GM19324 (cell line): ENCODE measurements around the gene KCNC2.

ENCODE experiments used
- ATAC-seq: cut with Tn5 transposase; IDR thresholded peaks from one replicate; pipeline ENCODE4 v1.9.1; 2021; ENCODE audit warnings: mild to moderate bottlenecking, moderate library complexity; ENCODE audit not compliant: unreplicated experiment, low FRiP score

The KCNC2 gene

DNA sequence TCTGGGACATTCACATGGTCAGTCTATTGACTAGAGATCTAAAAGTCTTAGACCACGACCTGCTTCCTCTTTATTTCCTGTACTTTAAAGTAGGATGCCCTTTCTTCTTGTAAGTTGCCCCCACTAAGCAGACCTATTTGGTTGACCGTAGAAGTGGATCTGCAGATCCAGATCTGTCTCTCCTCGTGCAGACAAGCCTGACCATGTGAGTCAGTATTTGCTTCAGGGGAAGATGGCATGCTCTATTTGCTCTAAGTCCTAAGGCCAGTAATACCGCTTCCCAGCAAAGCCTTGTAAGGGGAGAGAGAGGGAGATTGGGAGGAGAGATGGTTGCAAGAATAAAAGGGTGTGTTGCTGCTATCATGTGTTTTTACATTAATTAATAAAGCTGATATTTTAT lies 46.8 kb downstream of the KCNC2 start:
- ATAC-seq: no peak

DNA sequence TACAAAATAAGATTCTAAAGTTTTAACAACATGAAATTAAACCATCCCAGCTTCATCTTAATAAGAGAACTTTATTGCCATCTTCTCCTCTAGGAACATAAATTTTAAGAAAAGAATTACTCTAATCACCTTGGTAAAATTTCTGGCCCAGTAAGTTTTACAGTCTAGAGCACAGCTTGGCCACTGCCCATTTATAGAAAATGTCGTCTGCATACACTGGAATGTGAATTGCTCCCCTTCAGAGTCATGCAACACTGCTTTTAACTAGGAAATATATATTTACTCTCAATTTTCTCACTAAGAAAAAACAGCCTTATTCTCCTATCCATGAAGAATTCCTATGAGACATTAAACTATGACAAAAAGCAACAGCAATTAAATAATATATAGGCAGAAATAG lies 48.2 kb downstream of the KCNC2 start:
- ATAC-seq: no peak

DNA sequence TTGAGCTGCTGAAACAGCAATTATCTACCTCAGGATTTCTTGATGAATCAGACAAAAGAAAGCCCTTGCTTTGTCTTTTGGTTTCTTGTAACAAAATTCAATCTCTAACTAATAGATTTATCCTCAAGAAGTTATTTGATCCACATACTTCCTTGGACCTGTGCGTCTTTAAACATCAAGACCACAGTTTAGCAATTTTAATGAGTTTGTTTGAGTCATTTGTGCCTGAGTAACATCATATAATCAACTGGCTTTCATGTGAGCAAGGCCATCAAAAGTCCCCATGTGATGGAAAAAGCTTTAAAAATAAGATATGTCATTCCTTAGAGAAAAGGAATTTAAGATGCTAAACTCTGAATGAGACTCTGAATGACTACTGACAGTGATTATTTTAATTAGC lies 52.3 kb downstream of the KCNC2 start:
- ATAC-seq: no peak

DNA sequence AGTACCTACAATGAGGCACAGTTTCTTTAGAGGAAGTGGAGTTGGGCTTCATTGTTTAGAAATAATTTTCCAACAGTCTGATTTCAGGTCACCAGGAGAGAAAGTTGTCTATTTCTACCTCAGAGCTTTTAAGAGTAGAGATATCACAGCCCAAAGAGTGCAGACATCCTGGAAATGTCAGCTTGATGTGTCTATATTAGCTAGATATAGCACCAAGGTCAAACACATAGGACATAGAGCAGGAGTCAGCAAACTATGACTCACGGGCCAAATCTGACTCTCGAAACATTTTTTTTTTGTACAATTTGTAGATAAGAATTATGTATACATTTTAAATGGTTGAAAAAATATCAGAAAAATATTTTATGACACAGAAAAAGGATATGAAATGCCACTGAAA lies 53.7 kb downstream of the KCNC2 start:
- ATAC-seq: no peak

DNA sequence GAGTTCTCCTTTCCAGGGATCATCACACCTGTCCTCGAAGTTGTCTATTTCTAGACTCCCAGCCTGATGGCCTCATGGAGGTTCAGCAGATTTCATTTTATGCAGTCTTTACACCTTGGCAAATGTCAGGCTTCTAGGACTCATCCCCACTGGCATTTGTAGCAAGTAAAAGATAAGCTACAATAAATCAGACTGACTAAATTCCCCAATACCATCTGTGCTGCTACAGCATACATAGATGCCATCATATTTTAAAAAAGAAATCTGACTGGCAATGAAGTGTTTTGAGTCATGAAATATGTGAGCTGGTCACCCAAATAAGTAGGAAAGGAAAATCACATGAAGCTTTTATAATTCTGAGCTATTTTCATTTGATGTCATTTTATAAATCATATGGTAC lies 55.3 kb downstream of the KCNC2 start:
- ATAC-seq: no peak

DNA sequence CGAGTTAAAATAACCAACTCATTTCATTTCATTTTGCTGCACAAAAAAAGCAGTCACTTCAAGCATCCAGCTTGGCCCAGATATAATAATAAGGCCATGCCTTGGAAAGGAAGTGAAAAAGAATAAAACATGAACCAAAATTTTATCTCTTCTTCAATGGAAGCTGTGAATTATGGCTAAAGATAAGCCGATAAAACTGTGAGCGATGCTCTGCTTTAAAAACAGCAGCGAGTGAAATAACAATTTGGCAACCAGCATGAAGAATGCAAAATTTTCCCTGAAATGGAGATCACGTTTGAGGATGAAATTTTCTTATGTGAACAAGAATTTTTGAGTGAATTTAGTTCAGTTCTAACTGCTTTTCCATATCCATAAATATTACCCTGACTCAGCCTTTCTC lies 70.4 kb downstream of the KCNC2 start:
- ATAC-seq: no peak

GRCh38 chr12:75137896-75138295 lies 71.7 kb downstream of the KCNC2 start:
- no peak for ATAC-seq

DNA sequence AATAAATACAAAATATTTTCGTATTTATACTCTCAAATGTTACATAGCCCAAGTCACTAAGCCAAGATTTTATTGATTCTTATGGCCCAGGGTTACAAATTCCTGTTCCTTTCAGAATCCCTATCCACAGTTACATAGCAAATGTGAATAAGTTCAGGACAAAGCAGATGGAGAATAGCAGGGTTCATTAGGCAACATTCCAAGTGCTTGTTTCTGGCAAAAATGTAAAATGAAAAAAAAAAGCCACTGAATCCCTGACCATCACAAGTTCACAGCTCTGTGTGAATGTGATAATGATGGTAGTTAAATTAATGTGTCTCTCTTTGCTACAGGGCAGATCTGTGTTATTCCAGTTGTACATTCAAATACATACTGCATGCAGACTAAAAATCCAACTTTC lies 74.6 kb downstream of the KCNC2 start:
- no peak for ATAC-seq

GRCh38 chr12:75130811-75131210 lies 78.8 kb downstream of the KCNC2 start:
- no peak for ATAC-seq

DNA sequence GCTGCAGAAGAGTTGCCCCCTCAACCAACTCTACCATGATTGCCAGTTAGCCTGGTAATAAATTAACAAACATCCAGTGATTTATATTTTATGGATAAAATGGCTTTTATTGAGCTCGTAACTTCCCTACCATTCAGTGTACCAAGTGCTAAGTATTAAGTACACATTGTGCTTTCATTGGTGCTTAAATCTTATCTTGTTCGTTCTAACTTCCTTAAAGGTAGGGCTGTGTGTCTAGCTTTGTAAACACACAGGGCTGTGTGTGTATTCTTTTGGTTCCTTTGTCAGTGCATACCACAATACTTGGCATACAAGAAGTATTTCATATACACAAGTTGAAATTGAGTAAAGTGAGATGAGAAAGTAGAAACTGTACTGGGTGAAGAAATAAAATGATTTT lies 80.4 kb downstream of the KCNC2 start:
- no peak for ATAC-seq

DNA sequence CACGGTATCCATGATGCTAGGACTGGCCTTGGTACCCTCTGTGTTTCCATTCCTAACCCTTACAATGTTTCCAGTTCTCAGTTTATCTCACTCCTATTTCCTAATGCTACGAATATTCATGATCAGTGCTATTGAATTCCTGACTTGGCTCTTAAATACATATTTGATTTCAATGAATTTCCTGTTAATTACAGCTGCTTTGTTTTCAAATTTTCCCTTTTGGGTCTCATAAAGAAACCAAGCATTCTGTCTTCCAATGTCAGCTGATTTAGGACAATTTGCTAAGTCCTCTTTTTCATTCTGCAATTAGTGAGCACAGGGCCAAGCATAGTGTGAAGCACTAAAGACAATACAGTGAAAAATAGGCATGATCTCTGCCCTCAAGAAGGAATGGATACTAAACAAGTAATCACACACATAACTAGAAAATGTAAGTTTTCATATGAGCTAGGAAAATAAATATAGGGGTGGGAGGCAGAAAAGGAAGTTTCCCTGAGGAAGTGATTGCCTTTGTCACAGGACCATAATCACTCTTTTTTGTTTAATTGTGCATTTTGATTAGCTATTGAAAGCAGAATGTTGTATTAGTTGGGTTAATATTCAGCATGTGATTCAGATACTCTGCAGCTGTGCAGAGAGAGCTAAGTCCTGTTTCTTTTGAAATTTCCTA lies 88.5 kb downstream of the KCNC2 start:
- ATAC-seq: no peak

- ATAC-seq: no peak
These were observed 89.3 kb downstream of the KCNC2 start for GRCh38 chr12:75120311-75120711.

DNA sequence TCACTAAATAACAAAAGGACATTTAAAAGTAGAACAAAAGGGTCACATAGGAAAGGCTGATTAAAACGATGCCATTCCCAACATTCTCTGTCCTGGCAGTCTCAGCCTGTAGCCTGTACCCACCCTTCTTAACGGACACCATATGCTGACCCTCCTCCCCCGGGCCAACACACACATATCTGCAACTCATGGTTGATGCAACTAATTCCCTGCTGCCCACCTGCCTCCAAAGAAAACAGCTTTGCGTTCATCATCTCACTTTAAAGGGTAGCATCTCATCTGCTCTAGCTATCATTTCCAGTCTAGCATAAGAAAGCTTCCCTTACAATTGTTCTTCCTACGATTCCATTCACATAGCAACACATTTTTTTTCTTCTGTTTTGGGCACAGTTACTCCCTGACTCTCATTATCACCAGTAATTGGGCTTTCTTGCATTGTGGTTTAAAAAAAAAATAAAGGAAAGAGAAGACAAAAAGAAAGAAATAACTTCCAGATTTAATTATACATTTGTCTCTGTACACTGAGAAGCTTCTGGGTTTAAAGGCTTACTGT lies 92.9 kb downstream of the KCNC2 start:
- no peak for ATAC-seq

- ATAC-seq: no peak
These were observed 93.9 kb downstream of the KCNC2 start for GRCh38 chr12:75115748-75116147.

GRCh38 chr12:75103822-75104221 lies 105.8 kb downstream of the KCNC2 start:
- ATAC-seq: no peak

DNA sequence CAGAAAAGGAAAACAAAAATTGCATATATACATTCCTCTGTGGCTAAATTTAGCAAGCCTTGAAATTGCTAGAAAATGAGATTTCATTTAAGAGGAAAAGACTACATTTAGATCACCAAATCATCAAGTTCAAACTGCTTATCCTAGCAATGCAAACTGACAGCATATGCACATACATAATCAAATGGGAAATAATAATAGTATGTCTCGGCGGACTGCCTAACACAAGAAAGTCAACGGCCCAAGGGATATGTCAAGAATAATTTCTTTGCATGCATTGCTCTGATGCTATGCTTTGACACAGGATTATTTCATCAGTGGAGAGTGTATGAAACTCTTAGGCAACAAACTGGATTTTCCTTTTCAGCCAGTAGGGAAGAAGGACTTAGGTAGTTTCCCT lies 107.9 kb downstream of the KCNC2 start:
- ATAC-seq: no peak

- no peak for ATAC-seq
These were observed 110.4 kb downstream of the KCNC2 start for GRCh38 chr12:75099210-75099609.

GRCh38 chr12:75097003-75097402 lies 112.6 kb downstream of the KCNC2 start:
- ATAC-seq: no peak

DNA sequence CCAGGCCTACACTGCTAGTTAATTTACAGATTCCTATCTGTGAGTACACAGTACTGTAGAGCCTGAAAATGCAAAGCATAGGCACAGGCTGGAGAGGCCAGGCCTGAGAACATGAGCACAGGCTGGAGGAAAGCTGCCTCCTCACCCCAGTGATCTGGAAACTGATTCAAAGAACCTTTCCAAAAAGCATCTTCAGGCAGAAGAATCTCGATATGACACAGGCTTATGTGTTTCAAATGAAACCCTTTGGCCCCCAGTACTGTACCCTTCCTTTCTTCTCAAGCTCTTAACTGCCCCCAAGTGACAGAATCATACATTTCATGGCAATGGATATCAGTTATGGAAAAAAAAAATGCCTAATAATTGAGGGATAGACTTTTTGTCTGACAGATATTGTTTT lies 122.0 kb downstream of the KCNC2 start:
- ATAC-seq: no peak

DNA sequence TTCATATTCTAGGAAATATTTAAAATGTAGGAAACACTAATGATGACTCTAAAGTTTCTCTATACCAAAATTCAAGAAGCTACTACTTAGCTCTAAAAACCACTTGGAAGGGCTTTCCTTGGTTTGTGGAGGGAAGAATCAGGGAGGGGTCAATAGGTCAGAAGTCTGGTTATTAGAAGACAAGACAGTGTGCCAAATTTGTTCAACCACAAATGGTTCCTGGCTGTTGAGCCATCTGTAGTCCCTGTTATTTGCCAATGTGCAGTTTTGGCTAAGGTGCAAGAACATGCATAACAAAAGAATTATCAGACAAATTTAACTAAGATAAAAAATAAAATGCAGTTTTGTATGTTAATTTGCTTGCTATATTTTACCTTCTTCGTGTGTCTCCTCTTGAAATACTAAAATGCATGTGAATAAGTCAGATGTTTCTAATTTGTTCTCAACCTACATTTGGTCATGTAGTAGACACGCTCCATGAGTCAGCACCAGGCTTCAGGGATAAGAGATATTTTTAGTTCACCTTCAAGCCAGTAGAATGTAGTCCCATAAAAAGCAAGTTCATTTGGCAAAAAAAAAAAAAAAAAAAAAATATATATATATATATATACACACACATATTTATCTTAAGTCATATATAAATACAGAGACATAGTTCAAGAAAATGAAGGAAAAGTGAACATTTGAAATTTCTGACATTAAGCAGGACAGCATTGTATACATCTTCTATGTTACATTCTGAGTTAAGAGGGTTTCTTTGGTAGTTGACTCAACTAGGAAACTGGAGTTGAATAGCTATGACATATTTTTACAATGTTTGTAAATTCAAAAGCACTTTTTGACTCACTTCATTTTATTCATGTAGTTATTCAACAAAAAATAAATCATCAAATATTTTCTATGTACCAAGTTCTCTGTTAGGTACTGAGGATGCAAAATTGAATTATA lies 123.3 kb downstream of the KCNC2 start:
- ATAC-seq: no peak

DNA sequence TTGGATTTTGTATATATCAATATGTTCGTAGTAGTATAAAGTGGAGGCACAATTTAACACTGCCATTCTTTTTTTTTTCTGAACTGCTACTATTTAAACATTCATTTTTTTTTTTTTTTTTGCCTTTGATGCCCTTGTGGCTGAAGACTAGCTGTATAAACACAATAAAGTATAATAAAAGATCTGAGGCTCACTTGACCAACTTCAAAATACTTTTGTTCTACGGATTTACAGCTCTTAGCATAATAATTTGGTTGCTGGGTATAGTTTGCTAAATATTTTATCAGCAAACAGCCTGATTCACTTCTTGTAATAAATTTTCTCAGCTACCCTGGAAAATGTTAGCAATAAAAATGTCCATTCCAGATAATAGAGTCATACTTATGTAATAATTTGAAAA lies 128.3 kb downstream of the KCNC2 start:
- ATAC-seq: no peak

DNA sequence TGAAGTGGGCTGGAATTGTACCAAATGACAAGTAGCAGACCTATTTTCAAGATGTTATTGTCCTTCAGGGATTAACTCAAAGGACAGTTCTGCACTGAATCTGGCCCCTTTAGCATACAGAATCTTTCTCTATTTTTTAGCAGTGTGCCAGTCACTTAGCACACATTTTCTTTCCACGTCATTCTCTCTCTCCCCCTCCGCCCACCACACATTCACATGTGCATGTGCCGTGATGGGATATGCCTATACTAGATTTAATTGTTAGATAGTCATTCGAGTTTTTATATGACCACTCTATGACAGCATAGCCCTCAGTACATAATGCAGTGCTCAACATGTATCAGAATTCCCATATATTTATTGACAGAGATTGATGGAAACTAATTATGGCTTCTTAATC lies 129.1 kb downstream of the KCNC2 start:
- ATAC-seq: no peak
